Dedifferentiated amniotic fluid mesenchymal stem cell (primary cell): ENCODE results near the gene PTPRM.
A peak's percentile ranks its signal among the peaks of the same experiment; 100 is the strongest.

Experiments
- DNase-seq: peaks from one replicate; pipeline ENCODE4 v3.0.0-alpha.2; 2016; ENCODE audit errors: extremely low spot score

The PTPRM gene

GRCh38 chr18:7899078-7899477 is 332.0 kb downstream of the PTPRM start:
- DNase-seq, result no peak

GRCh38 chr18:7900091-7900490 is 333.0 kb downstream of the PTPRM start:
- no peak for DNase-seq

- no peak for DNase-seq
These were observed 334.5 kb downstream of the PTPRM start for GRCh38 chr18:7901657-7902056.

GRCh38 chr18:7902399-7902839 is 335.3 kb downstream of the PTPRM start:
- no peak for DNase-seq

- peak; percentile 43 for DNase-seq
These were observed 337.4 kb downstream of the PTPRM start for GRCh38 chr18:7904529-7904928.

GRCh38 chr18:7908681-7909299 is 341.7 kb downstream of the PTPRM start:
- DNase-seq, result no peak

- no peak for DNase-seq
These were observed 347.9 kb downstream of the PTPRM start for GRCh38 chr18:7914834-7915670.

GRCh38 chr18:7918701-7919100 is 351.6 kb downstream of the PTPRM start:
- DNase-seq, result no peak

- no peak for DNase-seq
These were observed 352.4 kb downstream of the PTPRM start for GRCh38 chr18:7919565-7919964.

- peak; percentile 53 for DNase-seq
These were observed 354.9 kb downstream of the PTPRM start for GRCh38 chr18:7921938-7922587.

- no peak for DNase-seq
These were observed 356.0 kb downstream of the PTPRM start for GRCh38 chr18:7923105-7923504.

- DNase-seq, result no peak
These were observed 357.5 kb downstream of the PTPRM start for GRCh38 chr18:7924616-7925015.

- DNase-seq, result no peak
These were observed 359.4 kb downstream of the PTPRM start for GRCh38 chr18:7926526-7926925.

GRCh38 chr18:7927119-7927518 is 360.0 kb downstream of the PTPRM start:
- DNase-seq, result no peak

GRCh38 chr18:7931763-7932162 is 364.6 kb downstream of the PTPRM start:
- DNase-seq, result no peak

GRCh38 chr18:7937268-7937667 is 370.2 kb downstream of the PTPRM start:
- DNase-seq, result no peak

GRCh38 chr18:7939521-7939920 is 372.4 kb downstream of the PTPRM start:
- no peak for DNase-seq

- DNase-seq, result no peak
These were observed 373.3 kb downstream of the PTPRM start for GRCh38 chr18:7940379-7940778.

- DNase-seq, result no peak
These were observed 373.9 kb downstream of the PTPRM start for GRCh38 chr18:7940971-7941370.

GRCh38 chr18:7941533-7941932 is 374.4 kb downstream of the PTPRM start:
- DNase-seq, result no peak

- DNase-seq, result peak; percentile 77
These were observed 378.8 kb downstream of the PTPRM start for GRCh38 chr18:7945882-7946281.

GRCh38 chr18:7946734-7947377 is 379.7 kb downstream of the PTPRM start:
- peak; percentile 54 for DNase-seq
